BLaER1 (cell line): ENCODE data around the gene DLG2.
"Not testable (repeated sequence)": the region's sequence is repeated elsewhere in the genome, so short reads cannot be mapped to it uniquely, and the experiment has no call there.

Experiments
- H3K27ac ChIP-seq: shearing (Covaris generic); formaldehyde crosslinking; 2 replicates; pipeline ENCODE4 v1.8.1; 2022
- H3K27me3 ChIP-seq: shearing (Covaris generic); formaldehyde crosslinking; 2 replicates; pipeline ENCODE4 v1.8.1; 2022
- H3K36me3 ChIP-seq: shearing (Covaris generic); formaldehyde crosslinking; 2 replicates; pipeline ENCODE4 v1.8.1; 2022
- H3K4me1 ChIP-seq: shearing (Covaris generic); formaldehyde crosslinking; 2 replicates; pipeline ENCODE4 v1.8.1; 2022
- H3K4me2 ChIP-seq: shearing (Covaris generic); formaldehyde crosslinking; 2 replicates; pipeline ENCODE4 v1.8.1; 2022
- H3K4me3 ChIP-seq: shearing (Covaris generic); formaldehyde crosslinking; 2 replicates; pipeline ENCODE4 v1.8.1; 2022
- H3K9ac ChIP-seq: shearing (Covaris generic); formaldehyde crosslinking; 2 replicates; pipeline ENCODE4 v1.8.1; 2022
- H3K9me3 ChIP-seq: shearing (Covaris generic); formaldehyde crosslinking; 2 replicates; pipeline ENCODE4 v1.8.1; 2022
- H4K20me1 ChIP-seq: shearing (Covaris generic); formaldehyde crosslinking; 2 replicates; pipeline ENCODE4 v1.8.1; 2022
- Cebpa-rat ChIP-seq: shearing (Covaris generic); IDR thresholded peaks from 2 replicates; pipeline ENCODE4 v1.8.1; 2022

Gene DLG2

DNA sequence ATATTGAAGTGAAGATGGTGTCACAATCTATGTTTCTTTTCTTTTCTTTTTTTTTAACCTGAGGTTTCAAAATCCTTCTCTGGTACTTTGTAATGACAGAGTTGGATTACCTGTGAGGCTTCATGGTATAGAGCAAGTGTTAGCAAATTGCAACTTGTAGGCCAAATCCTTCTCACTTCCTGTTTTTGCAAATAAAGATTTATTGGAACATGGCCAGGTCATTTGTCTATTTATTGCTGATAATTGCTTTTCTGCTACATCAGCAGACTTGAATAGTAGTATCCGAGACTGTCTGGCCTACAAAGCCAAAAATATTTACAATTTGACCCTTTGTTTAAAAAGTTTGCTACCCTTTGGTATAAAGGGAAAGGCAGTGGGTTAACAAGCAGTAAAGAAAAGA is 1281.5 kb downstream of the DLG2 start:
- Histone ChIP-seq H4K20me1 (no peaks in the 10 kb centered on the region), H3K4me2 (no peak overlapping the region), H3K36me3 (no peaks in the 10 kb centered on the region), H3K4me1 (no peaks in the 10 kb centered on the region), H3K4me3 (no peak overlapping the region), H3K9me3 (no peaks in the 10 kb centered on the region), H3K27ac (no peak overlapping the region), H3K27me3 (no peaks in the 10 kb centered on the region), H3K9ac (no peak overlapping the region)
- no peak for TF ChIP-seq Cebpa-rat

DNA sequence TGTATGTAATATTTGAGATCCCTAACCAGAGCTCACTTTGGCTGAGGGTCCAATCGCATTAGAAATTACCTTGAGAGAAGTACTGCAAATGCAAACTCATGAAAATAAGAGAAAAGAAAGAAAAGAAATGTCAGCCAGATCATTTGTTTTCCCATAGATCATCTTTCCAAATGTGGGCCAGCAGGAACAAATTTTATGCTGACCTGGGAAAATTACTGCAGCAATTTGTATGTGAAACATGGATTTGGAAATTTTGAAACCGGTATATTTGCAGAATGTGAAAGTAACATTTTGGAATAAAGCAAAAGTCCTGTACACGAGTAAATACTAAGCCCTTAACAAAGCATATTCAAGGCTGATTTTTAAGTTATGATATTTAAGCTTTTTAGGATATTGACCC is 1282.1 kb downstream of the DLG2 start:
- Histone ChIP-seq H3K9me3 (no peaks in the 10 kb centered on the region), H3K36me3 (no peaks in the 10 kb centered on the region), H3K4me3 (no peak overlapping the region), H3K9ac (no peak overlapping the region), H3K27ac (no peak overlapping the region), H3K4me1 (no peaks in the 10 kb centered on the region), H3K4me2 (no peak overlapping the region), H3K27me3 (no peaks in the 10 kb centered on the region), H4K20me1 (no peaks in the 10 kb centered on the region)
- TF ChIP-seq Cebpa-rat: no peak

- Histone ChIP-seq H3K27me3 (no peaks in the 10 kb centered on the region), H3K4me2 (no peak overlapping the region), H3K27ac (no peak overlapping the region), H3K9me3 (no peaks in the 10 kb centered on the region), H3K4me3 (no peak overlapping the region), H3K36me3 (no peaks in the 10 kb centered on the region), H4K20me1 (no peaks in the 10 kb centered on the region), H3K9ac (no peak overlapping the region), H3K4me1 (no peaks in the 10 kb centered on the region)
- no peak for TF ChIP-seq Cebpa-rat
Measured at GRCh38 chr11:84339796-84340195, 1287.3 kb downstream of the DLG2 start.

DNA sequence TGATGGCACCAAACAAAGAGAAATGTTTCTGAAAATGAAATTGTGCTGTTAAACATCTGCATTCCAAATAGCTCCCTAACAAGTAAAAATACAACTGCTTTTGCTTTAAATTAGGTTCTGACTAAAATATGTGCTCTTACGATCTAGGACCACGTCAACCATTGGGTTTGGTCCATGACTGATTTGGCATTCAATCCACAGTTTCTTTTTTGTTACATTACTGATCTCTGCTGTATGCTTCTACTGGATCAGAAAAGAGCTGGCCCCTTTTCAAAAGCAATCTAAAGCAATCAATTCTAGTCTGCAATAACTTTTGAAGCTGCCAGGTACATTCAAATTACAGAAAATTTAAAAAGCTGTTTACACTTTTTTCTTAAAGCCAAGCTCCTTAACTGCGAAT is 1293.9 kb downstream of the DLG2 start:
- no peak for TF ChIP-seq Cebpa-rat
- no peak overlapping the region for H3K27ac ChIP-seq
- H3K9me3 ChIP-seq: no peaks in the 10 kb centered on the region
- no peaks in the 10 kb centered on the region for H3K27me3 ChIP-seq
- H3K4me1 ChIP-seq: peaks cover under 1% of the 10 kb centered on the region; the same call in 1 of the 2 replicates
- no peak overlapping the region for H3K9ac ChIP-seq
- no peak overlapping the region for H3K4me2 ChIP-seq
- H3K36me3 ChIP-seq: no peaks in the 10 kb centered on the region
- no peak overlapping the region for H3K4me3 ChIP-seq
- no peaks in the 10 kb centered on the region for H4K20me1 ChIP-seq

DNA sequence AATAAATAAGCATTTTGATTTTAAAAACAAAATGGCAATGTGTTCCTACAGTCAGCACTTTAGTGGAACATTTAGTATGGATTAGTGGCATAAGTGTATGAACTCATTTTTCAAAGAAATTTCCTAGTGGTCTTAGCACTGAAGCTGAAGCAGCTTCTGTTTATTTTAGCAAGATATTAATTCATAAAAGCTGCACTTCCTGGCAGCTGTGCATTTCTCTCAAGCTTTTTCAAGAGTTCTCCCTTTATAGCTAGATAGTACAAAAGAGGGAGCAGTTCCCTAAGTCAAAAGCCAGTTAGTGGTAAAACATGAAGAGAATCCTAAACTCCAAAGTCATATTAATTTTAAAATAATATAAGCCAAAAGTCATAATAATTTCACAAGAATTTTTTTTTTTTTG is 1304.9 kb downstream of the DLG2 start:
- no peak overlapping the region for H3K9ac ChIP-seq
- H3K27ac ChIP-seq: no peak overlapping the region
- no peaks in the 10 kb centered on the region for H3K27me3 ChIP-seq
- H3K4me2 ChIP-seq: no peak overlapping the region
- no peak overlapping the region for H3K4me3 ChIP-seq
- H3K4me1 ChIP-seq: no peaks in the 10 kb centered on the region
- TF ChIP-seq Cebpa-rat: no peak
- H3K36me3 ChIP-seq: no peaks in the 10 kb centered on the region
- no peaks in the 10 kb centered on the region for H4K20me1 ChIP-seq
- no peaks in the 10 kb centered on the region for H3K9me3 ChIP-seq

GRCh38 chr11:84319863-84320262 is 1307.3 kb downstream of the DLG2 start:
- TF ChIP-seq Cebpa-rat: no peak
- no peaks in the 10 kb centered on the region for H3K36me3 ChIP-seq
- H3K9me3 ChIP-seq: no peaks in the 10 kb centered on the region
- H4K20me1 ChIP-seq: no peaks in the 10 kb centered on the region
- H3K27me3 ChIP-seq: no peaks in the 10 kb centered on the region
- H3K4me1 ChIP-seq: no peaks in the 10 kb centered on the region
- no peak overlapping the region for H3K4me3 ChIP-seq
- no peak overlapping the region for H3K4me2 ChIP-seq
- H3K9ac ChIP-seq: no peak overlapping the region
- no peak overlapping the region for H3K27ac ChIP-seq

DNA sequence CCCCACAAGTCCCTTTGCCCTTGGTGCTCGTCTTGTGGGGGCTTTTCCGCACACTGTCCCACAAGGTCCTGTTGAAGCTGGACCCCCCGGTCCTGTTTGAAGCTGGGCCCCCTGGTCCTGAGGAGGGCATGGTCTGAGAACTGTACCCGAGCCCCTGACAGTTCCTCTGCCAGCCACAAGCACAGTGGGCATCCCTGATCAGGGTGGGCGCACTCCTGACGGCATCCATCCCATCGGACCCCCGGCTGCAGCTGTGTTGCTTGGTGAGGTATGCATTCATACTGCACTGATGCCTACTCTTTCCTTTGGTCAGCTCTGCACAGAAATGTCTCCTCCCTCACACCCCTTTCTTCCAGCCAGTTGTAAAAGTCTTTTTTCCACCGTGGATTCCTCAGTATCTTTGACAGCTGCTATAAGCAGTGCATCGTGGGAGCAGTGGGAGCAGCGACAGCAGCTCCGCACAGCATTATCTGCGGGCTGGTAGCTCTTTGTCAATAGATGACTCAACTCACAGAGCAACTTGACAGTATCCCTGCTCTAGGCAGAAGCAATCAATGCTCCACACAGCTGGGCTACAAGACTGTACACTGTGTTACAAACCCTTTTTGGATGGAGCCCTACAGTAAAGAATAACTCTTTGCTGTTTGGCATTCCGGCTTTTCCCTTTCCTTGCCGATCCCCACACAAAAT is 1310.1 kb downstream of the DLG2 start:
- Histone ChIP-seq H3K36me3 (no peaks in the 10 kb centered on the region), H3K27me3 (no peaks in the 10 kb centered on the region), H3K27ac (no peak overlapping the region), H3K4me3 (no peak overlapping the region), H3K4me2 (no peak overlapping the region), H3K9ac (no peak overlapping the region), H3K9me3 (no peaks in the 10 kb centered on the region), H4K20me1 (no peaks in the 10 kb centered on the region), H3K4me1 (no peaks in the 10 kb centered on the region)
- TF ChIP-seq Cebpa-rat: no peak

- Histone ChIP-seq H3K9ac (no peak overlapping the region), H3K4me2 (no peak overlapping the region), H3K27me3 (no peaks in the 10 kb centered on the region), H3K9me3 (no peaks in the 10 kb centered on the region), H3K27ac (no peak overlapping the region), H3K4me1 (no peaks in the 10 kb centered on the region), H3K4me3 (no peak overlapping the region), H3K36me3 (no peaks in the 10 kb centered on the region), H4K20me1 (no peaks in the 10 kb centered on the region)
- no peak for TF ChIP-seq Cebpa-rat
Measured at GRCh38 chr11:84313830-84314359, 1313.2 kb downstream of the DLG2 start.

GRCh38 chr11:84310268-84310667 is 1316.9 kb downstream of the DLG2 start:
- H3K4me2 ChIP-seq: no peak overlapping the region

DNA sequence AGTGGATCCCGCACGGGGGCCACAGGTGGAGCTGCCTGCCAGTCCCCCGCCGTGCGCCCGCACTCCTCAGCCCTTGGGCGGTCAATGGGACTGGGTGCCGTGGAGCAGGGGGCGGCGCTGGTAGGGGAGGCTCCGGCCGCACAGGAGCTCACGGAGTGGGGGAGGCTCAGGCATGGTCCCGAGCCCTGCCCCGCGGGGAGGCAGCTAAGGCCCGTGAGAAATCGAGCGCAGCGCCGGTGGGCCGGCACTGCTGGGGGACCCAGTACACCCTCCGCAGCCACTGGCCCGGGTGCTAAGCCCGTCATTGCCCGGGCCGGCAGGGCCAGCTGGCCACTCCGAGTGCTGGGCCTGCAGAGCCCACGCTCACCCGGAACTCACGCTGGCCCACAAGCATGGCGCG is 1318.7 kb downstream of the DLG2 start:
- H3K4me2 ChIP-seq, H3K27ac ChIP-seq, H3K27me3 ChIP-seq, H3K9me3 ChIP-seq, H4K20me1 ChIP-seq, H3K36me3 ChIP-seq, H3K9ac ChIP-seq, H3K4me3 ChIP-seq, H3K4me1 ChIP-seq: not testable (repeated sequence)

More at GRCh38 chr11:84310268-84310667, 1316.9 kb downstream of the DLG2 start:
- H3K4me1 ChIP-seq: no peaks in the 10 kb centered on the region
- H3K36me3 ChIP-seq: no peaks in the 10 kb centered on the region
- H4K20me1 ChIP-seq: no peaks in the 10 kb centered on the region
- TF ChIP-seq Cebpa-rat: no peak
- no peak overlapping the region for H3K9ac ChIP-seq
- no peak overlapping the region for H3K27ac ChIP-seq
- no peak overlapping the region for H3K4me3 ChIP-seq
- H3K9me3 ChIP-seq: no peaks in the 10 kb centered on the region
- H3K27me3 ChIP-seq: no peaks in the 10 kb centered on the region

DNA sequence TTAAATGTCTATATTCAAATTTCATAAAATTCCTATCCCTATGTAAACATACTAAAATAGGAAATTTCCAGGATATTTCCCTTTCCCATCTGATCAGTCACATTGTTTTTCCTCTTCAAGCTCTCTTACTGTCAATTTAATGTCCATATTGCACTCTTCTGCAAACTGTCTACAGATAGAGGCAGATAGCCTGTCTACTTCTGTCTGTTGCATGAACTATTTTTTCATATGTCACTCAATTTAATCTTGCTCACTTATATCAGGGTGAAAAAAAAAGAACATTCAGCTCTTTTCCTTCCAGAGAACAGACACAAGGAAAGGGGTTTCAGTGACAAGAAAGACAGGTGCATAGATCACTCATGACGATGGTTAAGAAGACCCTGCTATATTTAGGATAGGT is 1327.1 kb downstream of the DLG2 start:
- Histone ChIP-seq H4K20me1 (no peaks in the 10 kb centered on the region), H3K9ac (no peak overlapping the region), H3K4me1 (no peaks in the 10 kb centered on the region), H3K4me3 (no peak overlapping the region), H3K27ac (no peak overlapping the region), H3K9me3 (no peaks in the 10 kb centered on the region), H3K27me3 (no peaks in the 10 kb centered on the region), H3K36me3 (no peaks in the 10 kb centered on the region), H3K4me2 (no peak overlapping the region)
- TF ChIP-seq Cebpa-rat: no peak
